NCI-H1417 (cell line): ENCODE results near the gene KIT.

Experiments
- DNase-seq, 3 experiments: peaks; one replicate each; lab custom pipeline; 2025; lab: John Stamatoyannopoulos, UW

Gene KIT

DNA sequence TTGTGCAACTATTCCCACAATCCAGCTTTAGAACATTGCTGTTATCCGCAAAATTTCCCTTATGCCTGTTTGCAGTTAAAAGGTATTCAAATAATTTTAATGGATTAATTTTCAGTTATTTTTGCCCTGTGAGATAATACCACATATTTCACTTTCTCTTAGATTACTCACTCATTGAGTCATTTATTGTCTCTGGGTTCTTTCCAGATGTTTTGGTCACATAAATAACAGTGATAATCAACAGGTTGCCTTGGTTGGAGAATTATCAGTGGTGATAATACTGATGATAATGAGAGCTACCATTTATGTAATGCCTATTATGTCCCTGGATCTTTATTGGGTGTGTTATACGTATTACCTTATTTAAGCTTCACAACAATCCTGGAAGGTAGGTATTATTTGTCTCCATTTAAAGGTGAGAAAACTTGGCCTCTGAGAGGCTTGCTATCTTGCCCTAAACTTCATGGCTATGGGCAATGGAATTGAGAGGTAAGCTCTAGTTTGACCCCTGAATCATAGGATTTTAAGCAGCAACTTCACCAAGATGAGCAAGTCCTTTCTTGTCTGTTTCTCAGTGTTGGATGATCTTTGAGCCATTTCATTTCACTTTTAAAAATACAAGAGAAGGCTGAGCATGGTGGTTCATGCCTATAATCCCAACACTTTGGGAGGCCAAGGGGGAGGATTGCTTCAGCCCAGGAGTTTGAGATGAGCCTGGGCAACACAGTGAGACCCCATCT is 87.4 kb downstream of the KIT start:
- no peak for DNase-seq

DNA sequence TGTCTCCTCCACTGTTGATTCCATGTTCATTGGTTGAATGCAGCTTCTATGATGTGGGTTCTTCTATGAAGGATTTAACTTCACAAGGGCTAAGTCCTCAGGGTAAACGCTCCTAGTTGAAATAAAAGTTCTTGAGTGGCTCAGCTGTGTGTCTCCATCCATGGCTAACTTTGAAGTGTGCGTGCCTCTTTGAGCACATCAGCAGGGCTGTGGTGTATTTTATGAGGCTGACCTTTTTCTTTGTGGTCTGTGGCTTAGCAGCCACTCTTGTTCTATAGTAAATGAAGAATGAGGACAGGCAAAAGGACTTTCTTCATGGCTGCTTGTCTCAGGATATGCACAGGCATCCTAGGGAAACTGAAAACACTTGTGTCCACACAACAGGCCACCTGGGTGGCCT is 88.5 kb downstream of the KIT start:
- peak in 1 of 3 experiments; percentile 88 for DNase-seq

DNA sequence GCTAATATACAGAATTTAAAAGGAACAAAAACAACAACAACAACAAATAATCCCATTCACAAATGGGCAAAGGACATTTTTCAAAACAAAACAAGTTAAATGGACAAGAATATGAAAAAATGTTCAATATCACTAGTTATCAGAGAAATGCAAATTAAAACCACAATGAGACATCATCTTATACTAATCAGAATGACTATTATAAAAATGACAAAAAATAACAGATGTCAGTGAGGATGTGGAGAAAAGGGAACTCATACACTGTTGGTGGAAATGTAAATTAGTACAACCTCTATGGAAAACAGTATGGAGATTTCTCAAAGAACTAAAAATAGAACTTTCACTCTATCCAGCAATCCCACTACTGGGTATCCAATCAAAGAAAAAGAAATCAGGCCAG is 92.6 kb downstream of the KIT start:
- no peak for DNase-seq

DNA sequence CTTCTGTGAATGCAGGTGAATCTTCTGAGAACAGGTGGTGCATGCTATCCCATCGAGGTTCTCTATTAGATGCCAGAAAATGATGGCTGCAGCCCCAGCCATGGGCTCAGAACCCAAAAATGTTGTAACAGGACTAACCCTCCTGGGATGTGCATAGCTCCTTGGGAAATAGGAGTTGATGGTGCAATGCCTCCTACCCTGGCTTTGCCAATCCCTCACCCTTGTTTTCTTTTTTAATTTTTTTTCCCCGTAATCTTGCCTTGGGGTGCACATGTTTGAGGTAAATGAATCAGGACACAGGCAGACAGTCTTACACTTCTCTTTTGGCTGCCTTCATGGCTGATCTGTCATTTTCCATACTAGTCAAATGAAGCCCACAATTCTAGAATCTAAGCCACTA is 96.6 kb downstream of the KIT start:
- no peak for DNase-seq

DNA sequence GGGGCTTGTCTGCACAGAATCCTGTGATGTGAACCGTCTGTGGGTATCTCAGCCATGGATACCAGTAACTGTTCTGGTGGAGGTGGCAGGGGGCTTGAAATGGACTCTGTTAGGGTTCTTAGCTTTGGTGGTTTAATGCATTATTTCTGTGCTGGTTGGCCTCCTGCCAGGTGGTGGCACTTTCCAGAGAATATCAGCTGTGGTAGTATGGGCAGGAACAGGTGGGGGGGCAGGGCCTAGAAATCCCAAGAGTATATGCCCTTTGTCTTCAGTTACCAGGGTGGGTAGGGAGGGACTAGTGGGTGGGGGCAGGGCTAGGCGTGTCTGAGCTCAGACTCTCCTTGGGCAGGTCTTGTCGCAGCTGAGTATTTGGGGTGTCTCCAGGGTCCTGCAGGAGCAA is 106.7 kb downstream of the KIT start:
- peak in 1 of 3 experiments; percentile 13 for DNase-seq

DNA sequence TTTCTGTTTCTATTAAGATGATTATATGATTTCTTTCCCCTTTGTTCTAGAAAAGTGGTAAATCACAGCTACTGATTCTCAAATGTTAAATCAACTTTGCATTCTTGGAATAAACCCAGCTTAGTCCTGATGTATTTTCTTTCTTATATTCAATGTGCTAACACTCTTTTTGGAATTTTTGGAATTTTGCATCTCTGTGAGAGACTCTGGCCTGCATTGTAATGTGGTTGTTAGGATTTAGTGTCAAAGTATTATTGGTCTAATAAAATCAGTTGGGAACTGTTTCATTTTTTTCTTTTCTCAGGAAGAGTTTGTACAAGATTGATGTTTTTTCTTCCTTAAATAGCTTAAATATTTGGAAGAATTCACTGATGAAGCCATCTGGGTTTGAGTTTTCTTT is 109.6 kb downstream of the KIT start:
- no peak for DNase-seq

DNA sequence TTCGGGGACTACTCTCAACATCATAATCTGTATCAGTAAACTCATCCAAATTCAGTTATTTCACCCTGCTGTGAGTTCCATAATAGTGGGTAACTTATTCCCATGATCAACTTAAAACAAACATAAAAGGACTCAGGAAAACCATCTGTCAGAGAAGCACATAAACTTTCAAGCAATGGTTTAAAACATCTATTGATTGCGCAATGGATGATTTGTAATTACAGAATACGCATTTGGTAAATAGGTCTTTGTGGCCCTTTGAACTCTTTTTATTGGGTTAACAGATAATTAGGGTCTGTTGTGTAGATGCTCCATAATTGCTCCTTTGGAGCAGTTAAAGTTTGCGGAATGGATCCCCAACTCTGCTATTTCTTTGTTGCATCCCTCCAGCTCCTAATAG is 115.3 kb downstream of the KIT start:
- peak in 1 of 3 experiments; percentile 8 for DNase-seq

DNA sequence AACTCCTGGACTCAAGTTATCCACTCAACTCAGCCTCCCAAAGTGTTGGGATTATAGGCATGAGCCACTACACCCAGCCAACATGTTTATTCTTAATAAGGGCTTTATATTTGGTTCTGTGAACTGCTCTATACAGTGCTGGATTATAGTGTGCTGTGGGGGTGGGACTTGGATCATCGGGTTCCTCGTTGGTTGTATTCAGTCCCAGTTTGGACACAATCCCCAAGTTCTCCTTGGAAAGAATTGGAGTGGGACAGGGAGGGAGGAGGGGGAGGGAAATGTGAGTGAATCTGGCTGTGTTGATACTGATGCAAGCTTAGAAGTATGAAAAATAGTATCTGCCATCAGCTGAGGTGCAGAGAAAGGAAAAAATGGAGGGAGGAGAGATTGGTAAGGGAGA is 121.3 kb downstream of the KIT start:
- no peak for DNase-seq

DNA sequence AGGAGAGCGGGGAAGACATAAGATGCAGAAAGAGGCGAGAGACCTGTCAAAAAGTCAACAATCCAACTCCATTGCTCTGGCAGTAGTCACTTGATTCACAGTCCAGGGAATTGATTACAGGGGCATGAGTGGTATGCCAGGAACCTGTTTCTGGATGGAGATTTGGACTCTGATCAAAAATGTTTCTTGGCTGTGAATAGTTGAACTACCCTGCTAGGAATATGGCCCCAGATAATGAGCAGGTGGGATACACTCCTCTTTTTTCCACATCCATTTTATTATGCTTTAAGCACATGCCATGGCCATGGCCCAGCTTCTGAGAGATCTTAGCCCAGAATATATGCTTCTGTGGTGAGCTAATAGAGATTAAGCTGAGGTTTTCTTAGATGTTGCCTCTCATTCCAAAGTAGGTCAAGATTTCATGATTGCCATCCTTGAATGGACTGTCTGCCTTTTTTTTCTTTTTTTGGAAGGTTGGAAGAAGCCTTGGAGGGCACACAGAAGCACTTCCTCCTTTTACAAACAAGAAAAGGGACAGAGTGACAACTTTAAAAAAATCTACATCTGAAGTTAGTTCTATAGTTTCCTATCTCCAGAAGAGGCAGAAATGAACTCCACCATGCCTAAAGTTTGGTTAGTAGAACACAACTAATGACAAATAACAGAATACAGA is 121.9 kb downstream of the KIT start:
- no peak for DNase-seq

DNA sequence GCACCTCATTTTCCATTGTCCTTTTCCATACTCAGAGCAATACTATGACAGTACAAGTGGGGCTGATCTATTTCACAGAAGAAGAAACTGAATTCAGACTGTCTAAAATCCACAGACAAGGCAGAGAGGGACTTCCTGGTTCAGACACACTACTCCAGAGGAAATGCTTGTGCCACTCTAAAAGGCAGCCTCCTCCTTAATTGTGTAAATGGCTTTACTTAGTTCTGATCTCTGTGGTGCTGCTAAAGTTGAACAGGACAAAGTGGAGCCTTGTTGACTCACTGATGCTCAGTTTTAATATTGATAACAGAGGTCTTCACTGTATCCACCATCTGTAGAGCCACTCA is 122.4 kb downstream of the KIT start:
- DNase-seq: no peak

DNA sequence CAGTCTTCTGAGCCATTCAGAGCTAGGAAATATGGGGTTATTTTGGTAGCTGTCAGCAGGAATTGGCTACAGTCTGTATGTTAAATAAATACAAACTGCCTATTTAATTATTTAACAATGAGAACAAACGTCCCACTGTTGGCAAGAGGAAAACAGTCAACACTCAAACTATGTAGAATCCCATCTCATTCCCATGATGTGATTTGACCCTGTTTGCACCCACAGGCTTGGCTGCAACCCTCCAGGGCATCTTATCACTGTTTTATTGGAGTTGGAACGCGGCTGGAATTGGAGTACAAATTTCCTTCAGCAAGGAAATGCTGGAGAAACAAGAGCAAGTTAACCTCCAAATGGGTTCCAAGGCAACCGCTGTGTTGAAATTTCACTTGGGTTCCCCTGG is 124.0 kb downstream of the KIT start:
- no peak for DNase-seq

DNA sequence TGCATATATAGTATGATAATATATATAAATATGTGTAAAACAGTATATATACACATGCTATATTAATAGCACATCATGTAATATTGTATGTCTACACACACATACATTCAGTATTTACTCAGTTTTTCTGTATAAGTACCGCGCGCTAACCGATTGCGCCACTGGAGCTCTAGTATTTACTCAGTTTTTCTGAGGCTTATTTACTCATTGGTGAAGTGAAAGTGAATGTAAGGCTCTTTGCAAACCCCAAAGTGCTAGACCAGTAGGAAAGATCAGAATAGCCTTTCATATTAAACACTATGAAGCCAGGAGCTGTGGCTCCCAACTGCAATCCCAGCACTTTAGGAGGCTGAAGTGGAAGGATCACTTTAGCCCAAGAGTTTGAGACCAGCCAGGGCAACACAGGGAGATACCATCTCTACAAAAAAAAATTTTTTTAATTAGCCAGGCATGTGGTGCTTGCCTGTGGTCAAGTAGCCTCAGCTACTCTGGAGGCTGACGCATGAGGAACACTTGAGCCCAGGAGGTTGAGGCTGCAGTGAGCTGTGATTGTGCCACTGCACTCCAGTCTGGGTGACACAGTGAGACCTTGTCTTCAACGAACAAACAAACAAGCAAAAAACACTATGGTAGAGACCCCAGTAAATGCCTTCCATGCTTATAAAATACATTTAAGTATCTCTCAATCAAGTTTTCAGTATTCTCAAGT is 125.8 kb downstream of the KIT start:
- DNase-seq: no peak

DNA sequence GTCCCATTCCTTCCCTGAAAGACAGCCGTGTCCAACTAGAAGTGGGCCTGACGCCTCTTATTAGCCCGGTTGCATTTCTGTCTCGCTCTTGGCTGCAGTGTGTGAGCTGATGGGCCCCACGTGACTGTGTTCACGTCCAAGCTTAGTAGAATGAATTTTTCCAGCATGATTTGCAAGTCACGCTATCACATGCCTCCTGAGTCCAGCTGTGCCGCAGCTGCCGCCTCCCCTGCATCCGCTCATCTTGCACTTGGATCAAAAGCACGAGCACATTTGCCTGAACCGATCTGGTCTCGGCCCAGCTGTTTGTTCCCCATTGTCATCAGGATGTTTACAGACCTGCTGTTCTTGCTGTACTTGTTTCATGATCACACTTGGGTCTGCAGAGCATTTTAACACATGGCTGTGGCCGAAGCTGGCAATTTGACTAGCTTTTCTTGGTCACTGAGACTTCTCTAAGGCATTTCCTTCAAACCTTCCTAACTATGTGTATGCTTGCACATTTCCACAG is 126.5 kb downstream of the KIT start:
- DNase-seq: no peak
